Osteoblast (primary cell): ENCODE results near the gene BRSK2. TPM values are rescaled to one million over a fixed set of nuclear protein-coding genes. Genes with fewer than 3 reads are reported as not detected.

Source experiments
- DNase-seq: peaks from one replicate; pipeline ENCODE4 v3.0.0; 2011; ENCODE audit warnings: low spot score, mixed read lengths; ENCODE audit not compliant: insufficient read length; ENCODE audit errors: missing footprints
- H2AFZ ChIP-seq: 2 replicates; pipeline ENCODE4 v1.6.0; 2011; ENCODE audit warnings: mild to moderate bottlenecking, low read length
- H3K27ac ChIP-seq: 2 replicates; pipeline ENCODE4 v1.5.1; 2011; ENCODE audit warnings: mild to moderate bottlenecking, low read depth, low read length, moderate library complexity
- H3K27me3 ChIP-seq: 2 replicates; pipeline ENCODE4 v1.6.0; 2012; ENCODE audit warnings: mild to moderate bottlenecking, control low read depth, inconsistent platforms, low read length, moderate library complexity; ENCODE audit not compliant: insufficient read depth
- H3K36me3 ChIP-seq: 2 replicates; pipeline ENCODE4 v1.5.1; 2011; ENCODE audit warnings: mild to moderate bottlenecking, low read length, control low read depth, moderate library complexity; ENCODE audit not compliant: insufficient read depth
- H3K4me1 ChIP-seq: 2 replicates; pipeline ENCODE4 v1.5.1; 2011; ENCODE audit warnings: mild to moderate bottlenecking, low read length, control low read depth, moderate library complexity; ENCODE audit not compliant: insufficient read depth
- H3K4me2 ChIP-seq: 2 replicates; pipeline ENCODE4 v1.6.0; 2011; ENCODE audit warnings: mild to moderate bottlenecking, low read length; ENCODE audit not compliant: insufficient read depth
- H3K4me3 ChIP-seq: fragments of 200-600 bp; sonication (generic); 3 replicates; pipeline ENCODE4 v1.5.1; 2012; ENCODE audit warnings: mild to moderate bottlenecking, low read length, inconsistent platforms; ENCODE audit not compliant: insufficient read depth
- H3K79me2 ChIP-seq: 2 replicates; pipeline ENCODE4 v1.6.0; 2012; ENCODE audit warnings: mild to moderate bottlenecking, low read length, control low read depth, inconsistent platforms; ENCODE audit not compliant: insufficient read depth
- H3K9me3 ChIP-seq: 2 replicates; pipeline ENCODE4 v1.5.1; 2011; ENCODE audit warnings: low read depth, low read length, control low read depth
- H4K20me1 ChIP-seq: 2 replicates; pipeline ENCODE4 v1.6.0; 2012; ENCODE audit warnings: mild to moderate bottlenecking, low read length, control low read depth; ENCODE audit not compliant: insufficient read depth
- CTCF ChIP-seq: IDR thresholded peaks from 2 replicates; pipeline ENCODE4 v1.5.1; 2011; ENCODE audit warnings: mild to moderate bottlenecking, low read depth, low read length, moderate library complexity; ENCODE audit errors: extremely low read depth
- total RNA-seq: library from RNA; depleted of rRNA; stranded (reverse); fragments of >200 nt; gene quantifications from 2 replicates; pipeline ENCODE4 v1.2.3, GENCODE V29; 2012

The BRSK2 gene
- total RNA-seq, 1 donor, result 0.36 TPM

DNA sequence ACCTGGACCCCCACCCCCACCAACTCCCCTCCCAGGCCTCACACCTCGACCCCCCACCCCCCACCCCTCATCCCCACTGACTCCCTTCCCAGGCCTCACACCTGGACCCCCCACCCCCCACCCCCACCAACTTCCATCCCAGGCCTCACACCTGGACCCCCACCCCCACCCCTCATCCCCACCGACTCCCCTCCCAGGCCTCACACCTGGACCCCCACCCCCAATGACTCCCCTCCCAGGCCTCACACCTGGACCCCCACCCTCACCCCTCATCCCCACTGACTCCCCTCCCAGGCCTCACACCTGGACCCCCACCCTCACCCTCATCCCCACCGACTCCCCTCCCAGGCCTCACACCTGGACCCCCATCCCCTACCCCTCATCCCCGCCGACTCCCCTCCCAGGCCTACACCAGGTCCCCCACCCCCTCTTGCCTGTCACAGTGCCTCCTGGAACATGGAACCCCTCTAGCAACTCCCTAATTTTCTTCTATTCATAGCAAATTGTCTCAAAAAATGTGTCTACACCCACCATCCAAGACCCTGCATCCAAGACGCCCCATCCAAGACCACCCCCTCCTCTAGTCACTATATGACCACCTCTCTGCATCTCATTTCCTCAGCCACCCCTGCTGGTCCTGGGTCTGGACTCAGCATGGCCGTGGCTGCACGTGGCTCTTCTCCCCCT is 36.9 kb upstream of the BRSK2 start:
- no peak overlapping the region for H3K4me3 ChIP-seq
- H2AFZ ChIP-seq, result no peak overlapping the region
- H3K27me3 ChIP-seq, result peaks cover 13% of the 10 kb centered on the region
- TF ChIP-seq CTCF, result no peak
- no peak for DNase-seq
- H3K4me2 ChIP-seq, result no peak overlapping the region
- H3K79me2 ChIP-seq, result no peaks in the 10 kb centered on the region
- no peaks in the 10 kb centered on the region for H3K36me3 ChIP-seq
- no peaks in the 10 kb centered on the region for H4K20me1 ChIP-seq
- no peaks in the 10 kb centered on the region for H3K9me3 ChIP-seq
- H3K4me1 ChIP-seq, result no peaks in the 10 kb centered on the region
- no peak overlapping the region for H3K27ac ChIP-seq

GRCh38 chr11:1353383-1354124 is 36.2 kb upstream of the BRSK2 start:
- no peaks in the 10 kb centered on the region for H3K79me2 ChIP-seq
- peaks cover 13% of the 10 kb centered on the region for H3K27me3 ChIP-seq
- H3K9me3 ChIP-seq, result no peaks in the 10 kb centered on the region
- H2AFZ ChIP-seq, result no peak overlapping the region
- no peaks in the 10 kb centered on the region for H4K20me1 ChIP-seq
- no peaks in the 10 kb centered on the region for H3K4me1 ChIP-seq
- no peak overlapping the region for H3K4me2 ChIP-seq
- TF ChIP-seq CTCF, result no peak
- H3K36me3 ChIP-seq, result no peaks in the 10 kb centered on the region
- DNase-seq, result no peak
- H3K27ac ChIP-seq, result no peak overlapping the region
- H3K4me3 ChIP-seq, result no peak overlapping the region

- H3K4me1 ChIP-seq, result no peaks in the 10 kb centered on the region
- H3K27ac ChIP-seq, result no peak overlapping the region
- H3K79me2 ChIP-seq, result no peaks in the 10 kb centered on the region
- H3K36me3 ChIP-seq, result no peaks in the 10 kb centered on the region
- no peaks in the 10 kb centered on the region for H4K20me1 ChIP-seq
- no peak for TF ChIP-seq CTCF
- no peak for DNase-seq
- no peak overlapping the region for H2AFZ ChIP-seq
- H3K4me2 ChIP-seq, result no peak overlapping the region
- no peak overlapping the region for H3K4me3 ChIP-seq
- no peaks in the 10 kb centered on the region for H3K9me3 ChIP-seq
- peaks cover 10% of the 10 kb centered on the region for H3K27me3 ChIP-seq
Observed at GRCh38 chr11:1354125-1354938, 35.4 kb upstream of the BRSK2 start.
